Measurements from ENCODE around the gene NDST4. TPM values are rescaled to one million over a fixed set of nuclear protein-coding genes. Genes with fewer than 3 reads are reported as not detected.

The NDST4 gene
- total RNA-seq, 1 donor from 2014 or later: not detected

GRCh38 chr4:114924311-114924710, 189.1 kb downstream of the NDST4 start:
- ATAC-seq: no peak
- DNase-seq (ENCODE audit: missing footprints): no peak
- intact Hi-C loops (cut with DNase I): no loop called here

GRCh38 chr4:114922592-114922933, 190.9 kb downstream of the NDST4 start:
- DNase-seq (ENCODE audit: missing footprints) (no peak), ATAC-seq (no peak)
- intact Hi-C loops (cut with DNase I): no loop called here

GRCh38 chr4:114921790-114922591, 191.4 kb downstream of the NDST4 start:
- DNase-seq (ENCODE audit: missing footprints) (peak; percentile 33), ATAC-seq (no peak)
- intact Hi-C loops (cut with DNase I): no loop called here

GRCh38 chr4:114921191-114921590, 192.2 kb downstream of the NDST4 start:
- no peak for DNase-seq (ENCODE audit: missing footprints)
- no peak for ATAC-seq
- intact Hi-C loops (cut with DNase I): no loop called here

- ATAC-seq (no peak), DNase-seq (ENCODE audit: missing footprints) (no peak)
- intact Hi-C loops (cut with DNase I): no loop called here
Measured at GRCh38 chr4:114911111-114911510, 202.3 kb downstream of the NDST4 start.

- ATAC-seq: no peak
- intact Hi-C loops (cut with DNase I): no loop called here
- DNase-seq (ENCODE audit: missing footprints): no peak
Measured at GRCh38 chr4:114907568-114907967, 205.9 kb downstream of the NDST4 start.

GRCh38 chr4:114905017-114905416, 208.4 kb downstream of the NDST4 start:
- intact Hi-C loops (cut with DNase I): no loop called here
- ATAC-seq: no peak
- no peak for DNase-seq (ENCODE audit: missing footprints)

- intact Hi-C loops (cut with DNase I): no loop called here
- ATAC-seq (no peak), DNase-seq (ENCODE audit: missing footprints) (no peak)
Measured at GRCh38 chr4:114900934-114901333, 212.5 kb downstream of the NDST4 start.

GRCh38 chr4:114890773-114891172, 222.6 kb downstream of the NDST4 start:
- no peak for ATAC-seq
- intact Hi-C loops (cut with DNase I): no loop called here
- DNase-seq (ENCODE audit: missing footprints): no peak

- ATAC-seq (no peak), DNase-seq (ENCODE audit: missing footprints) (no peak)
- intact Hi-C loops (cut with DNase I): no loop called here
Measured at GRCh38 chr4:114886761-114887160, 226.7 kb downstream of the NDST4 start.

- DNase-seq (ENCODE audit: missing footprints) (no peak), ATAC-seq (no peak)
- intact Hi-C loops (cut with DNase I): no loop called here
Measured at GRCh38 chr4:114883641-114884040, 229.8 kb downstream of the NDST4 start.

GRCh38 chr4:114879916-114880669, 233.3 kb downstream of the NDST4 start:
- DNase-seq (ENCODE audit: missing footprints): no peak
- intact Hi-C loops (cut with DNase I): no loop called here
- ATAC-seq: no peak

- intact Hi-C loops (cut with DNase I): no loop called here
- ATAC-seq (no peak), DNase-seq (ENCODE audit: missing footprints) (no peak)
Measured at GRCh38 chr4:114875630-114876029, 237.8 kb downstream of the NDST4 start.

- intact Hi-C loops (cut with DNase I): no loop called here
- DNase-seq (ENCODE audit: missing footprints) (no peak), ATAC-seq (no peak)
Measured at GRCh38 chr4:114874321-114874720, 239.1 kb downstream of the NDST4 start.

GRCh38 chr4:114870987-114871386, 242.4 kb downstream of the NDST4 start:
- intact Hi-C loops (cut with DNase I): no loop called here
- no peak for ATAC-seq
- DNase-seq (ENCODE audit: missing footprints): no peak

GRCh38 chr4:114866901-114867670, 246.3 kb downstream of the NDST4 start:
- no peak for ATAC-seq
- intact Hi-C loops (cut with DNase I): no loop called here
- DNase-seq (ENCODE audit: missing footprints): no peak

- ATAC-seq (no peak), DNase-seq (ENCODE audit: missing footprints) (no peak)
- intact Hi-C loops (cut with DNase I): no loop called here
Measured at GRCh38 chr4:114864060-114864459, 249.4 kb downstream of the NDST4 start.

GRCh38 chr4:114860786-114861185, 252.6 kb downstream of the NDST4 start:
- intact Hi-C loops (cut with DNase I): no loop called here
- ATAC-seq (no peak), DNase-seq (ENCODE audit: missing footprints) (no peak)

GRCh38 chr4:114857831-114858230, 255.6 kb downstream of the NDST4 start:
- no peak for DNase-seq (ENCODE audit: missing footprints)
- no peak for ATAC-seq
- intact Hi-C loops (cut with DNase I): no loop called here

GRCh38 chr4:114839986-114840385, 273.4 kb downstream of the NDST4 start:
- no peak for ATAC-seq
- intact Hi-C loops (cut with DNase I): no loop called here
- DNase-seq (ENCODE audit: missing footprints): no peak
